ENCODE results near the gene CROCC.

- TF ChIP-seq, protein P1, sequence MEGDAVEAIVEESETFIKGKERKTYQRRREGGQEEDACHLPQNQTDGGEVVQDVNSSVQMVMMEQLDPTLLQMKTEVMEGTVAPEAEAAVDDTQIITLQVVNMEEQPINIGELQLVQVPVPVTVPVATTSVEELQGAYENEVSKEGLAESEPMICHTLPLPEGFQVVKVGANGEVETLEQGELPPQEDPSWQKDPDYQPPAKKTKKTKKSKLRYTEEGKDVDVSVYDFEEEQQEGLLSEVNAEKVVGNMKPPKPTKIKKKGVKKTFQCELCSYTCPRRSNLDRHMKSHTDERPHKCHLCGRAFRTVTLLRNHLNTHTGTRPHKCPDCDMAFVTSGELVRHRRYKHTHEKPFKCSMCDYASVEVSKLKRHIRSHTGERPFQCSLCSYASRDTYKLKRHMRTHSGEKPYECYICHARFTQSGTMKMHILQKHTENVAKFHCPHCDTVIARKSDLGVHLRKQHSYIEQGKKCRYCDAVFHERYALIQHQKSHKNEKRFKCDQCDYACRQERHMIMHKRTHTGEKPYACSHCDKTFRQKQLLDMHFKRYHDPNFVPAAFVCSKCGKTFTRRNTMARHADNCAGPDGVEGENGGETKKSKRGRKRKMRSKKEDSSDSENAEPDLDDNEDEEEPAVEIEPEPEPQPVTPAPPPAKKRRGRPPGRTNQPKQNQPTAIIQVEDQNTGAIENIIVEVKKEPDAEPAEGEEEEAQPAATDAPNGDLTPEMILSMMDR (IDR thresholded peaks at IDR 0.05) = no peak
- TF ChIP-seq POLR2A (IDR thresholded peaks at IDR 0.05) = no peak
These were observed 3.3 kb downstream of the CROCC start for GRCh38 chr1:16924919-16925477.

Measured in lower leg skin (tissue), 3 donors.